SK-MEL-5 (cell line): Measurements from ENCODE around the gene FBXO48. TPM values are rescaled to one million over a fixed set of nuclear protein-coding genes. Genes with fewer than 3 reads are reported as not detected.
"Not testable (repeated sequence)": the region's sequence is repeated elsewhere in the genome, so short reads cannot be mapped to it uniquely, and the experiment has no call there.

Source experiments
- DNase-seq: peaks from one replicate; pipeline ENCODE4 v3.0.0-alpha.2; 2016; ENCODE audit warnings: low read depth, low spot score
- in situ Hi-C: cut with HindIII; loops from 2 replicates; pipeline ENCODE4 v1.10.0; 2016; ENCODE audit warnings: low sequenced_read_pairs, high pct_unique_total_duplicates, low pct_unique_long_range_greater_than_20kb
- polyA plus RNA-seq, 2 experiments: library from polyadenylated mRNA; depleted of rRNA; stranded (reverse); fragments of >200 nt; gene quantifications; 2 replicates each; pipeline ENCODE4 v1.2.3, GENCODE V29; 2015
- total RNA-seq: library from RNA; depleted of rRNA; stranded (reverse); fragments of >200 nt; shearing (Covaris generic); gene quantifications from 2 replicates; pipeline ENCODE4 v1.2.3, GENCODE V29; 2014; rRNA removed

Gene FBXO48
- 0.83 and 1.2 TPM in 2 replicates for total RNA-seq
- polyA plus RNA-seq (2015; cell fraction: cytosol; rRNA removed), result 1.0 and 1.1 TPM in 2 replicates
- 2.5 and 3.4 TPM in 2 replicates for polyA plus RNA-seq (2015; cell fraction: nucleus; rRNA removed)

GRCh38 chr2:68467077-68467960 lies at the start of gene FBXO48, which contains the start of gene APLF:
Gene FBXO48, minus strand, starts transcription at chr2:68467294. Its CDS starts 2,149 bp downstream, at chr2:68465145.
Gene APLF, plus strand, starts transcription at chr2:68467585. Its CDS starts 147 bp downstream, at chr2:68467732.
- in situ Hi-C loops, result no loop called here
- DNase-seq, result peak; percentile 100

- in situ Hi-C loops, result no loop called here
- no peak for DNase-seq
These were observed 49.2 kb upstream of the FBXO48 start for GRCh38 chr2:68516051-68516955.

- in situ Hi-C loops, result no loop called here
- no peak for DNase-seq
These were observed 47.3 kb upstream of the FBXO48 start for GRCh38 chr2:68514316-68514929.

GRCh38 chr2:68512966-68513365 lies 45.9 kb upstream of the FBXO48 start:
- in situ Hi-C loops, result no loop called here
- no peak for DNase-seq

GRCh38 chr2:68512326-68512725 lies 45.2 kb upstream of the FBXO48 start:
- DNase-seq, result no peak
- in situ Hi-C loops, result no loop called here

GRCh38 chr2:68506170-68506569 lies 39.1 kb upstream of the FBXO48 start:
- DNase-seq, result no peak

GRCh38 chr2:68505603-68506159 lies 38.6 kb upstream of the FBXO48 start:
- in situ Hi-C loops, result no loop called here
- DNase-seq, result no peak

More at GRCh38 chr2:68506170-68506569, 39.1 kb upstream of the FBXO48 start:
- in situ Hi-C loops, result no loop called here

GRCh38 chr2:68501768-68502167 lies 34.7 kb upstream of the FBXO48 start:
- in situ Hi-C loops, result no loop called here
- DNase-seq, result no peak

GRCh38 chr2:68500649-68501048 lies 33.6 kb upstream of the FBXO48 start:
- DNase-seq, result no peak
- in situ Hi-C loops, result no loop called here

- in situ Hi-C loops, result no loop called here
These were observed 32.0 kb upstream of the FBXO48 start for GRCh38 chr2:68499133-68499532.

GRCh38 chr2:68491582-68491981 lies 24.5 kb upstream of the FBXO48 start:
- DNase-seq, result no peak
- in situ Hi-C loops, result no loop called here

More at GRCh38 chr2:68499133-68499532, 32.0 kb upstream of the FBXO48 start:
- DNase-seq, result no peak

- no peak for DNase-seq
- in situ Hi-C loops, result no loop called here
These were observed 22.2 kb upstream of the FBXO48 start for GRCh38 chr2:68489282-68489681.

GRCh38 chr2:68488605-68489004 lies 21.5 kb upstream of the FBXO48 start:
- DNase-seq, in situ Hi-C loops: not testable (repeated sequence)

GRCh38 chr2:68487773-68488355 lies 20.8 kb upstream of the FBXO48 start:
- DNase-seq, result peak; percentile 65
- in situ Hi-C loops, result no loop called here

- in situ Hi-C loops, result no loop called here
- no peak for DNase-seq
These were observed 15.9 kb upstream of the FBXO48 start for GRCh38 chr2:68483011-68483410.

GRCh38 chr2:68482296-68482820 lies 15.3 kb upstream of the FBXO48 start:
- no peak for DNase-seq
- in situ Hi-C loops, result no loop called here

GRCh38 chr2:68478688-68479087 lies 11.6 kb upstream of the FBXO48 start:
- in situ Hi-C loops, result no loop called here
- no peak for DNase-seq
